Renal cortical epithelial cell (primary cell): ENCODE data around the gene RHBDL3. TPM values are rescaled to one million over a fixed set of nuclear protein-coding genes. Genes with fewer than 3 reads are reported as not detected.
A peak's percentile ranks its signal among the peaks of the same experiment; 100 is the strongest.
"Not testable (repeated sequence)": the region's sequence is repeated elsewhere in the genome, so short reads cannot be mapped to it uniquely, and the experiment has no call there.

Experiments
- DNase-seq: peaks from one replicate; pipeline ENCODE4 v3.0.0-alpha.2; 2011; ENCODE audit warnings: low read depth
- total RNA-seq: library from RNA; depleted of rRNA; stranded (reverse); fragments of >200 nt; gene quantifications from 2 replicates; pipeline ENCODE4 v1.2.3, GENCODE V29; 2014

RHBDL3 gene
- not detected in 2 replicates for total RNA-seq

- DNase-seq = no peak
Observed at GRCh38 chr17:32265192-32265923, at the start of gene RHBDL3. Gene RHBDL3 (plus strand): TSS chr17:32265832. CDS start chr17:32266190, 358 bp downstream.

- DNase-seq = peak; percentile 32
Observed at GRCh38 chr17:32222621-32223020, 43.0 kb upstream of the RHBDL3 start.

- DNase-seq = no peak
Observed at GRCh38 chr17:32223703-32224102, 41.9 kb upstream of the RHBDL3 start.

- no peak for DNase-seq
Observed at GRCh38 chr17:32226886-32227285, 38.7 kb upstream of the RHBDL3 start.

- DNase-seq = no peak
Observed at GRCh38 chr17:32227910-32228309, 37.7 kb upstream of the RHBDL3 start.

GRCh38 chr17:32235588-32235987 lies 30.0 kb upstream of the RHBDL3 start:
- DNase-seq = no peak

- no peak for DNase-seq
Observed at GRCh38 chr17:32239456-32239855, 26.2 kb upstream of the RHBDL3 start.

GRCh38 chr17:32240750-32241149 lies 24.9 kb upstream of the RHBDL3 start:
- DNase-seq = peak; percentile 16

- no peak for DNase-seq
Observed at GRCh38 chr17:32241640-32242039, 24.0 kb upstream of the RHBDL3 start.

GRCh38 chr17:32249475-32249874 lies 16.2 kb upstream of the RHBDL3 start:
- DNase-seq = no peak

GRCh38 chr17:32253117-32253611 lies 12.5 kb upstream of the RHBDL3 start:
- DNase-seq = peak; percentile 55

GRCh38 chr17:32256012-32256700 lies 9.5 kb upstream of the RHBDL3 start:
- DNase-seq = no peak

GRCh38 chr17:32256701-32257019 lies 9.0 kb upstream of the RHBDL3 start:
- no peak for DNase-seq

GRCh38 chr17:32258383-32259140 lies 7.1 kb upstream of the RHBDL3 start:
- DNase-seq = no peak

- peak; percentile 19 for DNase-seq
Observed at GRCh38 chr17:32259586-32259985, 6.0 kb upstream of the RHBDL3 start.

GRCh38 chr17:32261417-32261736 lies 4.3 kb upstream of the RHBDL3 start:
- DNase-seq = no peak

GRCh38 chr17:32261936-32262510 lies 3.6 kb upstream of the RHBDL3 start:
- DNase-seq = no peak

- not testable (repeated sequence) for DNase-seq
Observed at GRCh38 chr17:32263515-32263914, 2.1 kb upstream of the RHBDL3 start.

GRCh38 chr17:32264140-32264799 lies 1.4 kb upstream of the RHBDL3 start:
- no peak for DNase-seq

- no peak for DNase-seq
Observed at GRCh38 chr17:32264823-32265191, 825 bp upstream of the RHBDL3 start.

GRCh38 chr17:32266051-32266388 lies 388 bp downstream of the RHBDL3 start:
- no peak for DNase-seq
